GM13976 (cell line): ENCODE measurements around the gene VIPR2.

ENCODE experiments used
- DNase-seq: peaks from one replicate; pipeline ENCODE4 v3.0.0; 2012; ENCODE audit warnings: low spot score
- CTCF ChIP-seq: IDR thresholded peaks from 2 replicates; pipeline ENCODE4 v1.5.1; 2012; ENCODE audit warnings: borderline replicate concordance, mild to moderate bottlenecking; ENCODE audit not compliant: insufficient read depth; ENCODE audit errors: extremely low read depth, missing control alignments, control extremely low read depth
- in situ Hi-C: fragments of 300-500 bp; cut with MboI; formaldehyde crosslinking; loops from one replicate; pipeline ENCODE4 v1.12.0; 2022; ENCODE audit warnings: low sequenced_read_pairs, mixed read lengths, inconsistent platforms; ENCODE audit not compliant: unreplicated experiment

The VIPR2 gene

GRCh38 chr7:159118197-159118595, 26.5 kb downstream of the VIPR2 start:
- in situ Hi-C loops, result no loop called here
- DNase-seq, result no peak
- TF ChIP-seq CTCF, result no peak

DNA sequence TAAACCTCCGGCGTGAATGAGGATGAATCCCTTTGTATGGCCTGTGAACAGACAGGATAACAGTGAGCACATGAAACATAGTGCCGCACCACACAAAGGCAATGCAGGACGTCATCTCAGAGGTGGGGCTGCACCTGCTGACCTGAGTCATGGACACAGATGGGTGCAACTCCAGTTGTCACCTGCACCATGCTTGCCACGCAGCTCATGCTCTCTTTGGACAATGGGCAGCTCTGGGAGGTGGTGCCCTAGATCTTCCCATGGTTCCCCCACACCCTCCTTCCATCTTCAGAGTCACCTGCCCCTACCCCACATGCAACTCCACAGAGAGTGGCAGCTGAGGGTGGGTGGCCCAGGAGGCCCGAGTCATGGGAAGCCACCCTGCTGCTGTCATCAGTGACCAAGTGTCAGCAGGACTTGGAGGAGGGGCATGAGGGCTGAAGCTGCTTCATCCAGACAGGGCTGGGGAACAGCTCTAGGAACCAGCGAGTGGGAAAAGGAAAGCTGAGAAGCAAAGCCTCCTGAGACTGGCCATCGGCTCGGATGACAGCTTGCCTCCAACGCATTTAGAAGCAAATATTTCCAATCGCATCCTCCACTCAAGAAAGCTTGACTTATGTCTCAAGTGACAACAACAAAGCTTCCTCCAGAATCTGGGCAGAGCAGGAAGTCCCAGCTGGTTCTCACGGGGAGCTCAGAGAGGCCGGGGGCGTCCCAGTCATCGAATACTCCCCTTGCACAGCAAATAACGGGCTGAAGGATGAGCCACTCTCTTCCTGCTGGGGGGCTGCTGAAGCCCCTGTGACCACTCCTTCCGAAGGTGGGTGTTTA, 27.1 kb downstream of the VIPR2 start:
- in situ Hi-C loops, result no loop called here
- no peak for TF ChIP-seq CTCF
- no peak for DNase-seq

DNA sequence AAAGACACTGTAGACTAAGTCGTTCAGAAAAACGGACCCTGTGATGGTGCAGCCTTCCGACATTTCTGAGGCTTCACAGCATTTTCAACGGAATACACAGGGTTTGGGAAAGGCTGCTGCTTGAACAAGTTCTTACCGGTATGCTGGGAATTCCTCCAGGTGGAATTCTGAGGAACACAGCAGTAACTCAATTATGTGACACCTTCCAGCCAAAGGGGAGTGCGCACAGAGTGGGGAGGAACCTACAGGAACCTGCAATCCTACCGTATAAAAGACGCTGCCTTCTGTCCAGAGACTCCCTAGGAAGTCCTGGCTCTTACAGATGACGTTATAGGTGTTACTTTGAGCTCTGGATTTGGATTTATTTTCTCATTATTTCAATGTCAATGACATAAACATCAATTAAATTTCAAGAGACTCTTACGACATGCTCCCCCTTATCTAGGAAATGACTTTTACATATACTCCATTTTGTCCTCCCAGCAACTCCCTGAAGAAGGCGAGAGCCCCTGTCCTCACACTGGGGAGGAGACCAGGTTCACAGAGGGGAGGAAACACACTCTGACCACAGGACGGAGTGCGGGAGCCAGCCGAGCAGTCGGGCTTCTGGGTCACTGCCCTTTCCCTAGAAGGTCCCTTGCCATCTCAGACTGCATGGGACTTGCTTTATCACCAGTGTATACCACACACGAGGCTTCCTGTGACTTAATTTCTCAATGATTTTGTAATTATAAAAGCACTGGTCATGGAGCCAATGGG, 27.9 kb downstream of the VIPR2 start:
- no peak for DNase-seq
- in situ Hi-C loops, result no loop called here
- no peak for TF ChIP-seq CTCF

- no peak for TF ChIP-seq CTCF
- no peak for DNase-seq
- in situ Hi-C loops, result no loop called here
These were observed 28.8 kb downstream of the VIPR2 start for GRCh38 chr7:159115601-159116501.

- no peak for TF ChIP-seq CTCF
- DNase-seq, result no peak
- in situ Hi-C loops, result no loop called here
These were observed 29.7 kb downstream of the VIPR2 start for GRCh38 chr7:159114981-159115380.

DNA sequence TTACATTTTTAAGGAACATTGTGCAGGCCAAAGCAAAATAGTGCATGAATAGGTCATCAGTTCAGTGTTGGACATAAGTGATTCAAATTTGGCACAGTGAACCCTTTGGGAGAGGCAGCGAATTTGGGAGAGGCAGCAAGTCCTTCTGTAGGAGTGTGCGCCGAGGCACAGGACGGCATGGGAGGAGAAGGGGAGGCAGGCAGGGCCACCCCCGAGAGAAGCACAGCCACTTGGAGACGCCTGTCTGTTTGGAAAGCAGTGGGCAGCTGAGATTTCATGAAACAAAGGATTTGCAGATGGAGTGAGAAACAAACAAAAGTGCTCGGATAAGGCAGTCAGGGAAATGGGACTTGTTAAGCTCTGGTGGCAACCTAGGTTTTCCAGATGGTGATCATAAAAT, 30.6 kb downstream of the VIPR2 start:
- DNase-seq, result no peak
- no peak for TF ChIP-seq CTCF
- in situ Hi-C loops, result no loop called here
